Measurements from ENCODE around the gene TTYH2.

GRCh38 chr17:74288785-74289184 is 75.4 kb downstream of the TTYH2 start:
- TF ChIP-seq USF2 (CRISPR knock-in tag; IDR thresholded peaks at IDR 0.05) = no peak
- TF ChIP-seq NFYB (CRISPR knock-in tag; conservative IDR thresholded peaks at IDR 0.05; ENCODE audit: low read depth) = no peak
- no peak for TF ChIP-seq ESRRA (CRISPR knock-in tag; IDR thresholded peaks at IDR 0.05; ENCODE audit: borderline replicate concordance)
- TF ChIP-seq, protein P1, sequence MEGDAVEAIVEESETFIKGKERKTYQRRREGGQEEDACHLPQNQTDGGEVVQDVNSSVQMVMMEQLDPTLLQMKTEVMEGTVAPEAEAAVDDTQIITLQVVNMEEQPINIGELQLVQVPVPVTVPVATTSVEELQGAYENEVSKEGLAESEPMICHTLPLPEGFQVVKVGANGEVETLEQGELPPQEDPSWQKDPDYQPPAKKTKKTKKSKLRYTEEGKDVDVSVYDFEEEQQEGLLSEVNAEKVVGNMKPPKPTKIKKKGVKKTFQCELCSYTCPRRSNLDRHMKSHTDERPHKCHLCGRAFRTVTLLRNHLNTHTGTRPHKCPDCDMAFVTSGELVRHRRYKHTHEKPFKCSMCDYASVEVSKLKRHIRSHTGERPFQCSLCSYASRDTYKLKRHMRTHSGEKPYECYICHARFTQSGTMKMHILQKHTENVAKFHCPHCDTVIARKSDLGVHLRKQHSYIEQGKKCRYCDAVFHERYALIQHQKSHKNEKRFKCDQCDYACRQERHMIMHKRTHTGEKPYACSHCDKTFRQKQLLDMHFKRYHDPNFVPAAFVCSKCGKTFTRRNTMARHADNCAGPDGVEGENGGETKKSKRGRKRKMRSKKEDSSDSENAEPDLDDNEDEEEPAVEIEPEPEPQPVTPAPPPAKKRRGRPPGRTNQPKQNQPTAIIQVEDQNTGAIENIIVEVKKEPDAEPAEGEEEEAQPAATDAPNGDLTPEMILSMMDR (IDR thresholded peaks at IDR 0.05) = no peak

Data from WTC11 (cell line).